HepG2 (cell line): ENCODE results near the gene PARP6. TPM values are rescaled to one million over a fixed set of nuclear protein-coding genes. Genes with fewer than 3 reads are reported as not detected.
A peak's percentile ranks its signal among the peaks of the same experiment; 100 is the strongest.

ENCODE experiments used
- ATAC-seq: fragments of 200-7000 bp; cut with Tn5 transposase; 3 replicates; pipeline ENCODE4 v1.9.1; 2020; ENCODE audit warnings: mild to moderate bottlenecking, moderate library complexity
- BruUV-seq: library from RNA; stranded (reverse); fragments of 400-500 nt; replicated peaks from 2 replicates; lab custom pipeline; 2021; lab: Mats Ljungman, UMichigan
- CTCF ChIA-PET: fragments of 300-600 bp; formaldehyde crosslinking; extraction: SDS; loops from one replicate; lab custom pipeline; 2021; ENCODE audit warnings: low total read pairs, inconsistent platforms, low intra/inter-chr PET ratio; lab: Yijun Ruan, JAX
- POLR2A ChIA-PET: fragments of 350-600 bp; sonication (Branson Sonifier 250); formaldehyde crosslinking; loops from one replicate; lab custom pipeline; 2020; ENCODE audit warnings: antibody characterized with exemption, inconsistent platforms; lab: Yijun Ruan, JAX
- DNase-seq: peaks from one replicate; pipeline ENCODE4 v3.0.0-alpha.2; 2015; ENCODE audit warnings: low spot score
- FAIRE-seq: peaks from 3 replicates; lab custom pipeline; 2011; peaks lifted over from hg19 to GRCh38; lab: Jason Lieb, UNC
- H2AFZ ChIP-seq: one replicate; pipeline ENCODE4 v1.6.1; 2011; ENCODE audit warnings: low read length, inconsistent platforms
- H3K27ac ChIP-seq: fragments of 300-600 bp; 3 replicates; pipeline ENCODE4 v1.8.0; 2011; ENCODE audit warnings: mixed run types, mild to moderate bottlenecking, mixed read lengths, low read length, inconsistent platforms; ENCODE audit not compliant: insufficient read depth; ENCODE audit errors: extremely low read length
- H3K27me3 ChIP-seq, 2 experiments: fragments of 200-600 bp in 1 of 2; 2 replicates in 1 of 2; 3 replicates in 1 of 2; pipeline versions ENCODE4 v1.6.0 to v1.8.0; 2011; ENCODE audit warnings: low read length in 2 of 2, mild to moderate bottlenecking in 2 of 2, moderate library complexity in 2 of 2, inconsistent platforms in 1 of 2; ENCODE audit not compliant: insufficient read depth in 2 of 2, control insufficient read depth in 1 of 2
- H3K36me3 ChIP-seq, 2 experiments: fragments of 200-600 bp in 1 of 2; replicated peaks in 1 of 2; 2 replicates in 1 of 2; 3 replicates in 1 of 2; pipeline versions ENCODE4 v1.5.1 to v1.8.0; 2011; ENCODE audit warnings: low read length in 2 of 2, inconsistent platforms in 1 of 2; ENCODE audit not compliant: insufficient read depth in 2 of 2, control insufficient read depth in 1 of 2
- H3K4me1 ChIP-seq: 2 replicates; pipeline ENCODE4 v1.5.1; 2012; ENCODE audit warnings: low read length, inconsistent platforms; ENCODE audit not compliant: insufficient read depth
- H3K4me2 ChIP-seq: 2 replicates; pipeline ENCODE4 v1.6.0; 2011; ENCODE audit warnings: low read depth, low read length, inconsistent platforms
- H3K4me3 ChIP-seq, 3 experiments: fragments of 200-600 bp in 1 of 3; sonication (generic), shearing (Covaris generic) in 1 of 3; replicated peaks in 1 of 3; 2 replicates each; pipeline ENCODE4 v1.5.1; 2011 to 2016; ENCODE audit warnings: low read length in 3 of 3, inconsistent platforms in 2 of 3, low read depth in 2 of 3, mild to moderate bottlenecking in 2 of 3, control low read depth in 1 of 3, mixed read lengths in 1 of 3; ENCODE audit not compliant: insufficient read depth in 1 of 3
- H3K79me2 ChIP-seq: one replicate; pipeline ENCODE4 v1.6.1; 2011; ENCODE audit warnings: low read length, inconsistent platforms; ENCODE audit not compliant: insufficient read depth
- H3K9ac ChIP-seq: 2 replicates; pipeline ENCODE4 v1.6.0; 2011; ENCODE audit warnings: mild to moderate bottlenecking, low read depth, low read length, inconsistent platforms; ENCODE audit not compliant: insufficient read depth
- H3K9me3 ChIP-seq: 2 replicates; pipeline ENCODE4 v1.5.1; 2012; ENCODE audit warnings: mild to moderate bottlenecking, low read length
- H4K20me1 ChIP-seq: 2 replicates; pipeline ENCODE4 v1.6.0; 2011; ENCODE audit warnings: inconsistent platforms, mild to moderate bottlenecking, low read length, moderate library complexity; ENCODE audit not compliant: insufficient read depth
- EED ChIP-seq: sonication (generic); formaldehyde crosslinking; IDR thresholded peaks from 2 replicates; pipeline ENCODE4 v1.5.0; 2020; ENCODE audit warnings: mild to moderate bottlenecking, missing genetic modification reagents
- PATZ1 ChIP-seq: sonication (generic); formaldehyde crosslinking; IDR thresholded peaks from 2 replicates; pipeline ENCODE4 v1.4.0; 2020; ENCODE audit warnings: missing genetic modification reagents
- RBFOX2 ChIP-seq: fragments of 200-400 bp; formaldehyde crosslinking; IDR thresholded peaks from 2 replicates; pipeline ENCODE4 v1.6.1; 2017; ENCODE audit warnings: low read depth, mild to moderate bottlenecking, low read length
- THYN1 ChIP-seq: sonication (generic); formaldehyde crosslinking; IDR thresholded peaks from 2 replicates; pipeline ENCODE4 v1.8.1; 2023; ENCODE audit warnings: low read depth, mild to moderate bottlenecking, moderate library complexity, missing genetic modification reagents, borderline replicate concordance
- ZNF556 ChIP-seq: sonication (generic); formaldehyde crosslinking; IDR thresholded peaks from 2 replicates; pipeline ENCODE4 v1.4.0; 2020; ENCODE audit warnings: mild to moderate bottlenecking, missing genetic modification reagents, borderline replicate concordance
- WGBS: methylation state at CpG from one replicate; pipeline ENCODE4 v1.1.6; 2017; ENCODE audit warnings: low lambda C conversion rate; 5-methylcytosine and 5-hydroxymethylcytosine counted together
- in situ Hi-C: cut with HindIII; loops from 2 replicates; pipeline ENCODE4 v1.10.0; 2017; ENCODE audit warnings: low pct_unique_long_range_greater_than_20kb; ENCODE audit not compliant: extremely low pct_ligation_motif_present
- intact Hi-C: fragments of 100-400 bp; cut with micrococcal nuclease; formaldehyde crosslinking; loops from one replicate; pipeline ENCODE4 v1.10.0; 2022; ENCODE audit not compliant: unreplicated experiment
- polyA plus RNA-seq, 8 experiments: library from polyadenylated mRNA; depleted of rRNA in 3 of 8; stranded (reverse) in 7 of 8; unstranded in 1 of 8; fragments of >200 nt; fragmentation: Illumina TruSeq in 4 of 8; extraction: Trizol in 4 of 8; gene quantifications; 2 replicates each; pipeline versions ENCODE4 v1.2.1 to v1.2.3, GENCODE V29; 2011 to 2016; ENCODE audit warnings: low read depth in 4 of 8, missing spikeins in 1 of 8, mixed read lengths in 1 of 8; ENCODE audit not compliant: insufficient read depth in 1 of 8
- total RNA-seq, 5 experiments: library from RNA; depleted of rRNA; stranded (reverse); fragments of >200 nt; fragmentation: Illumina TruSeq; extraction: Trizol; gene quantifications; 2 replicates each; pipeline ENCODE4 v1.2.3, GENCODE V29; 2016; ENCODE audit warnings: low read depth in 1 of 5
- TF ChIP-seq, protein P1 (sequence below): sonication (generic); formaldehyde crosslinking; IDR thresholded peaks from 2 replicates; pipeline ENCODE4 v1.4.0; 2020; ENCODE audit warnings: mild to moderate bottlenecking, missing genetic modification reagents
- TF ChIP-seq, protein P2 (sequence below): IDR thresholded peaks from 2 replicates; pipeline ENCODE4 v1.6.1; 2016; ENCODE audit warnings: low read depth, borderline replicate concordance

PARP6 gene
- total and polyA plus RNA-seq, 2 of the 13 experiments (the other 11 are each of a cell fraction or from before 2014, with no cell fraction given) = 0.22 to 0.87 TPM

- Histone ChIP-seq H3K27me3 (no peaks in the 10 kb centered on the region), H3K4me3 (peak overlapping the region in 2 of 3 experiments; percentile 16 to 43; a peak in 1 of 6 replicates), H3K4me2 (peak overlapping the region; percentile 72), H3K9ac (no peak overlapping the region; the same call in 1 of the 2 replicates), H3K27ac (peak overlapping the region; percentile 36), H3K36me3 (no peaks in the 10 kb centered on the region), H3K79me2 (peaks cover 4% of the 10 kb centered on the region), H3K4me1 (peaks cover 57% of the 10 kb centered on the region), H4K20me1 (no peaks in the 10 kb centered on the region), H2AFZ (no peak overlapping the region), H3K9me3 (no peaks in the 10 kb centered on the region)
- DNase-seq (no peak), FAIRE-seq (no peak), ATAC-seq (no peak)
- TF ChIP-seq PATZ1 (peak; percentile 64), RBFOX2 (0 out of 2 replicates have a peak, but pooled peaks have one; percentile 0)
- TF ChIP-seq, protein P1, sequence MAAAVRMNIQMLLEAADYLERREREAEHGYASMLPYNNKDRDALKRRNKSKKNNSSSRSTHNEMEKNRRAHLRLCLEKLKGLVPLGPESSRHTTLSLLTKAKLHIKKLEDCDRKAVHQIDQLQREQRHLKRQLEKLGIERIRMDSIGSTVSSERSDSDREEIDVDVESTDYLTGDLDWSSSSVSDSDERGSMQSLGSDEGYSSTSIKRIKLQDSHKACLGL (CRISPR knock-in tag) = no peak
- WGBS = 33% methylated on average over 2 of the region's 2 CpGs
- ChIA-PET POLR2A (interaction anchor here (1.8 to 2.0 kb wide), 2 partner anchors 9 to 26 kb away, joined by 6 to 9 read pairs; no protein-coding TSS in a partner anchor), CTCF (no interaction called here)
- intact Hi-C loops (no loop called here), in situ Hi-C loops (no loop called here)
- no TSS peak for BruUV-seq
Measured at GRCh38 chr15:72236381-72237003, 35.9 kb downstream of the PARP6 start.

DNA sequence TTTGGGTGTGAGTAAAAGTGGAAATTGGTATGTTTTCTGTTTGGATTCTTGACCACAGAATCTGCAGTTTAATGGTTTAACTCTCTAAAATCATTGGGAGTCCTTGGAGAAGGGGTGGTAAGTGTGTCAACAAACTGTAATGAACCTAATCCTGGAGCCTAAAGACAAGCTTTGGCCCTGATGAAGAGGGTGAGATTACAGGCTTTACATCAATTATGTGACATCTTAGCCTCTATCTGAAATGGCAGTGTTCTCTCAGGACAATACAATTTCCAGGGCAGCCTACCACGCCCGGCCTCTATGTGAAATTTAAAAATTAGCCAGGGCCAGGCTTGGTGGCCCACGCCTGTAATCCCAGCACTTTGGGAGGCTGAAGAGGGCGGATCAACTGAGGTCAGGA is 37.1 kb downstream of the PARP6 start:
- CTCF ChIA-PET = no interaction called here
- POLR2A ChIA-PET = no interaction called here
- no peaks in the 10 kb centered on the region for H3K36me3 ChIP-seq
- in situ Hi-C loops = no loop called here
- no peak overlapping the region for H3K9ac ChIP-seq
- no peak overlapping the region for H2AFZ ChIP-seq
- no peaks in the 10 kb centered on the region for H3K9me3 ChIP-seq
- no peak overlapping the region for H3K4me3 ChIP-seq
- H3K79me2 ChIP-seq = peaks cover 12% of the 10 kb centered on the region
- no peak overlapping the region for H3K4me2 ChIP-seq
- TF ChIP-seq EED (no peak), THYN1 (CRISPR knock-in tag) (no peak), ZNF556 (CRISPR knock-in tag) (no peak)
- TF ChIP-seq, protein P2, sequence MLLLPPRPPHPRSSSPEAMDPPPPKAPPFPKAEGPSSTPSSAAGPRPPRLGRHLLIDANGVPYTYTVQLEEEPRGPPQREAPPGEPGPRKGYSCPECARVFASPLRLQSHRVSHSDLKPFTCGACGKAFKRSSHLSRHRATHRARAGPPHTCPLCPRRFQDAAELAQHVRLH = no peak
- peaks cover 57% of the 10 kb centered on the region for H3K4me1 ChIP-seq
- WGBS = 76% methylated on average over 4 of the region's 4 CpGs
- H4K20me1 ChIP-seq = no peaks in the 10 kb centered on the region
- no peak overlapping the region for H3K27ac ChIP-seq
- FAIRE-seq (no peak), ATAC-seq (no peak), DNase-seq (no peak)
- BruUV-seq = no TSS peak
- H3K27me3 ChIP-seq = no peaks in the 10 kb centered on the region; a peak in 1 of 5 replicates
- intact Hi-C loops = no loop called here
